ENCODE measurements around the gene RHEB.

DNA sequence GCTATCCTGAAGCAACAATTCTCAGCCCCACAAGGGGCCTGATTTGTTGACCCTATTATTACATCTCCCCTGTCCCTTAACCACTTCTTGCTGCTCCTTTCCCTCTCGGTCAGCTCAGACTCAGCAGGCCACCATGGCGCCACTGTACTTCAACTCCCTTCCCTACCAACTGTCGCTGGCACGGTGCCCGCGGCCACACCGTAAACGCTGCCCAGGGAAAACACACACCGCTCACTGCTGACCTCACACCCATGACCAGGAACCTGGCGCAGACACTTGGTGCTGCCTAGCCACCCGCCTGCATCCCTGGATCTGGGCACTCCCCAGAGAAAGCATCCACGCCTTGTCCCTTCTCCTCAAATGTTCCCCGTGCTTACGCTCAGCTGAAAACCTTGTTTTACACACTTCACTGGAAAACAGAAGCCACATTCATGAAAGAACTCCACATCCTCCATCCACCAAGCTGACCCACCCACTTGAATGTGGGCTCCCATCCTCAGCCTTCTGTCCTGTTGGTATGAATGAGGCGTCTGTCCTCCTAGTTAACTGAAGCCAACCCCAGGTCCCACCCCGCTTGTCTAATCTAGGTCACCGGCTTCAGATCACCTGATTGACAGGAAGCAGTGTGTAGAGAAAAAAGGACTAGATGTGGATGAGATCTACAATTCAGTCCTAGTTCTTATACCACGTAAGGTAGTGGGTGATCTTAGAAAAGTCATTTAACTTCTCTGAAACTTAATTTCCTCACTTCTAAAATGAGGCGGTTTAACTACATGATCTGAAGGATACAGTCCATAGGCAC, 51.3 kb downstream of the RHEB start:
- TF ChIP-seq, protein P1, sequence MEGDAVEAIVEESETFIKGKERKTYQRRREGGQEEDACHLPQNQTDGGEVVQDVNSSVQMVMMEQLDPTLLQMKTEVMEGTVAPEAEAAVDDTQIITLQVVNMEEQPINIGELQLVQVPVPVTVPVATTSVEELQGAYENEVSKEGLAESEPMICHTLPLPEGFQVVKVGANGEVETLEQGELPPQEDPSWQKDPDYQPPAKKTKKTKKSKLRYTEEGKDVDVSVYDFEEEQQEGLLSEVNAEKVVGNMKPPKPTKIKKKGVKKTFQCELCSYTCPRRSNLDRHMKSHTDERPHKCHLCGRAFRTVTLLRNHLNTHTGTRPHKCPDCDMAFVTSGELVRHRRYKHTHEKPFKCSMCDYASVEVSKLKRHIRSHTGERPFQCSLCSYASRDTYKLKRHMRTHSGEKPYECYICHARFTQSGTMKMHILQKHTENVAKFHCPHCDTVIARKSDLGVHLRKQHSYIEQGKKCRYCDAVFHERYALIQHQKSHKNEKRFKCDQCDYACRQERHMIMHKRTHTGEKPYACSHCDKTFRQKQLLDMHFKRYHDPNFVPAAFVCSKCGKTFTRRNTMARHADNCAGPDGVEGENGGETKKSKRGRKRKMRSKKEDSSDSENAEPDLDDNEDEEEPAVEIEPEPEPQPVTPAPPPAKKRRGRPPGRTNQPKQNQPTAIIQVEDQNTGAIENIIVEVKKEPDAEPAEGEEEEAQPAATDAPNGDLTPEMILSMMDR (IDR thresholded peaks at IDR 0.05): no peak
- TF ChIP-seq POLR2A (IDR thresholded peaks at IDR 0.05): no peak

All from esophagus squamous epithelium (tissue), 4 donors.